Inflammatory macrophage treated with lipopolysaccharide for 1 hour (primary cell): Measurements from ENCODE around the gene CMTM4.
"Not testable (repeated sequence)": the region's sequence is repeated elsewhere in the genome, so short reads cannot be mapped to it uniquely, and the experiment has no call there.

ENCODE experiments used
- DNase-seq, 2 donors: peaks; one replicate each; pipeline ENCODE4 v3.0.0-alpha.2; 2020 to 2022

The CMTM4 gene

DNA sequence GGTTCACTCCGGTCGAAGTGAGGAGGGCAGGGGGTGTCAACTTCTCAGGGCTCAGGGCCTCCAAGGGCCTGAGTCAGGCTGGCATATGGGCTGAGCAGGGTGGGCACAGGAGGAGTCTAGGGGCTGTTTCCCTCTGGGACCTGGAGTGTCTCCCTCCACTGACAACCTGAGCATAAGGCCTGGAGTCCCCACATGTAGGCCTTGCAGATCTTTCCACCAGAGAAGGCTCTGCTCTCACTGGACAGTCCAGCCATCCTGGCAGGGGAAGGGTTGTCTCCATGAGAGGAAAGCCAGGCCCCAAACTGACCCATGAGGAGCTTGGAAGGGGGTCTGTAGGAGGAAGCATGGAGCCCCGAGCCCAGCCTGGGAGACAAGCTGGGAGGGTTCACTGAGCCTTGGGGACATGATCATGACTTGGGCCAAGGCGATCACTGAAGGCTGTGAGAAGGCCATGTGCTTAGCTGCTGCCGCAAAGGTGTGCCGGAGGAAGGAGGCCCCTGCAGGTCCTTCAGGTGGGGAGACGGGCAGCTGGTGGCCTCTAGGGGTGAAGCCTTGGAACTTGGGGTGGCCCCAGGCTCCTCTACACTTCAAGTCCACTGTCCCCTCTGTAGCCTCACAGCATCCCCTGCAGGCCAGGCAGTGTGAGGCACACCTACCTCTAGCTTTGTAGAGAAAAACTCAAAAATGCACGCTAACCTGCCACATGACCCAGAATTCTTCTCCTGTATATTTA is 107.4 kb downstream of the CMTM4 start:
- peak; percentile 53 to 65 for DNase-seq

GRCh38 chr16:66587881-66588600 is 108.5 kb downstream of the CMTM4 start:
- no peak for DNase-seq

DNA sequence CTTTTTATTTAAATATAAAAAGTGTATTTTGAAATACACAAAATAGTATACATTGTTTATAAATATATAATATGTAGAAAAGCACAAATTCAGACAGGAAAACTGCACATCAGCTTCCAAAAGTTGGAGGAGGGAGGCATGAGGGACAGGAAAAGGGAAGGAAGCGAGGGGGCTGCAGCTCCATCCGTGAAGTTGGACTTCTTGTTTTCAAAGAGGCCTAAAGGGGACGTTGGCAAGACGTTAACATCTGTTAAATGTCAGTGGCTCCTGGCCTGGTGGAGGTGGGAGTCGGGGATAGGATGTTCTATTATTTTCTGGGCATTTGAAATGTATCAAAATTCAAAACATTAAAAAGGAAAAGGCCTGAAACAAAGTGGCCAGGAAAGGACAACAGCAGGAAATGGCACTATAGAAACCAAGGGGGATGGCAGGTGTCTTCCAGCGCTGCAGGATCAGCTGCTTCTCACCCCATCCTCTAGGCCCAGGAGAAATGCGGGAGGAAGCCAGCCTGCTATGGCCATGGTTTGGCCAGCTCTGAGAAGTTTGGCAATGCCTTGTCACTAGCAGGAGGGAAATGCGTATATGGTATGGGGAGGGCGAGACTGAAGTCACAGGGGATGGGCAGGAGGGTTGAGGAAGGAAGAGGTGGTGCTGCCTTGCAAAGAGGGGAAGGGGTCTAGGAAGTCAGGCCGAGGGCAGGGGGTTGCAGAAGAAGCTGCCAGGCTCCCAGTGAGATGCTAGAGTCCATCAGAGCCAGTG is 110.9 kb downstream of the CMTM4 start:
- no peak for DNase-seq

- DNase-seq, result peak; percentile 75
These were observed 115.1 kb downstream of the CMTM4 start for GRCh38 chr16:66581246-66581952.

GRCh38 chr16:66580605-66581209 is 115.8 kb downstream of the CMTM4 start:
- DNase-seq, result no peak

- no peak for DNase-seq
These were observed 117.7 kb downstream of the CMTM4 start, which contains the start of gene CMTM2 for GRCh38 chr16:66578651-66579531. TSS of gene CMTM2 (plus strand) at chr16:66579463. CDS start at chr16:66579608, 145 bp downstream.

DNA sequence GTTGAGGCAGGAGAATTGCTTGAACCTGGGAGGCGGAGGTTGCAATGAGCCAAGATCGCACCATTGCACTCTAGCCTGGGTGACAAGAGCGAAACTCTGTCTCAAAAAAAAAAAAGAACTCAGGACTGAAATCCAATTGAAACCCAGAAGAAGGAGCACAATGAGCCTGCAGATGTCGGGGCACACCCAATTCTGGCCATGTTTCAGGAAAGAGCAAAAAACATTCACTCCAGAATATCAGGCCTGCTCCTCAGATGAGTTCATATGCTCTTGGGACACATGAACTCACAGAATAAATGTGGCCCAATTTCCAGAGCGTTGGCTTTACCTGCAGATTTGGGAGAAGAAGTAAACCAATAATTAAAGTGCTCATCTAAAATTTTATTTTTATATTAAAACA is 120.2 kb downstream of the CMTM4 start:
- no peak for DNase-seq

DNA sequence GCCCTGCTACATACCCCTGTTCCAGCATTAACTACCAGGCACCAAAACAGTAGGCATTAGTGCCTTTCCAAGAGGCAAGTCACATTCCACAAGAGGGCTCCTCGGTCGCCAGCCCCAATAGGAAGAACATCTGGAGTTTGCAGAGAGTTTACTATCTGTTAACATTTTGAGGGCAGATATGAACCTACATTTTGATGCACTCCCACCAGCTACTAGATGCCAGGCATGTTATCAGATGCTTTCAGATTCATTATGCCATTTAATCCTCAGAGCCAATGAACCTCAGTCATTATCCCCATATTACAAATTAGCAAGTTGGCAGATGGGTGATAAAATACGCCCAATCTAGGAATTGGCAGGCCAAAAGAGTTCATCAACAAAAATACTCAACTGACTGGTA is 121.5 kb downstream of the CMTM4 start:
- DNase-seq, result no peak

DNA sequence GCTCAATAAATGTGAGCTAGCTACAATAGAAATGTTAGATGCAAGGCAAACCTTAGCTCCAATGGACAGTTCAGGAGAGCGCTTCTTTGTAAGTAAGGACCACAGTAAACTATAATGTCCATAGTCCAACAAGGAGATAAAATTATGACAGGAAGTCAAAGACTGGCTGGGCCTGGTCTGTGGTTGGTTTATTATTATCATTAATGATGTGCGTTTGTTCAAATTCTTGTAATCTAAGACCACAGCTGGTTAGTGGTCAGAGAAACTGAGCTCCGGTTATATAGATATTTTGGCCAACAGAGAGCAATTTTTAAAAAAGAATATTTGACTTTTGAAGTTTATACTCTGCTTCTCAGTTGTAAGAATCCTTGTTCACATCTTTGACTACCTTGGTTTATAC is 122.0 kb downstream of the CMTM4 start:
- DNase-seq, result no peak

DNA sequence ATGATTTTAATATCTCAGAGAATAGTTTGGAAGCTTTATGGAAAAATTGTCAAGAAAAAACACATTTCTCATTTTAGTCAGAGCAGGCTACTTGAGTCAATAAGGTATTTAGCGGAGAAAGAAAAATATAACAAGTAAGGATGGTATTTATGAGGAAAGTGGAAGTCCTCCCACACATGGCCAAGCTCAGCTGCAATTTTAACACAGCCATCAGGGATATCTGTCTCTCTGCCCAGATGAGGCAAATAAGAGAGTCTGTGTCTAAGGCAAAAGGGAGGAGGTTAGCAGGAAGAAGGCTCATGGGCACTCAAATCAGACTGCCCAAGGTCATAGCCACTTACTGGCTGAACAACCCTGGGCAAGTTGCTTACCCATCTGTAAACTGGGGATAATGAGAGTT is 122.5 kb downstream of the CMTM4 start:
- peak in 1 of 2 donors; percentile 34 for DNase-seq

DNA sequence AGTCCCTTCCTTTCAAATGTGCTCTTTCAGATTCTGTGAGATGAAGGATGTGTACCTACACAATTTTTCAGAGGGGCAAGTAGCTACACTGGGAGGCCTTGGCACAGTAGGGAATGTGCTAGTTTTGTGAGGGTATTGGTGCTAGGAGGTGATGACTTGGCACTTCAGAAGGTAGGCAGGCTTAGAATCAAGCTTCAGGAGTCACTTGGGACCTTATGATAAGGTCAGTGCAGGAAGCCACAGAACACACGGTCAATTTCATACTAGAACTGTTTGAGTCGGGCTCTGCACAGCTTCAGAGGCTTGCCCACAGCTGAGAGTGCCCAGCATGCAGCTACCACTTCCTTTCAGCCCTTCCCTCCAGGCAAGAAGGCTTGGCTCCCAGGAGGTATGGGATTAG is 124.2 kb downstream of the CMTM4 start:
- no peak for DNase-seq

- DNase-seq, result peak; percentile 58 to 73
These were observed 126.6 kb downstream of the CMTM4 start for GRCh38 chr16:66569827-66570405.

DNA sequence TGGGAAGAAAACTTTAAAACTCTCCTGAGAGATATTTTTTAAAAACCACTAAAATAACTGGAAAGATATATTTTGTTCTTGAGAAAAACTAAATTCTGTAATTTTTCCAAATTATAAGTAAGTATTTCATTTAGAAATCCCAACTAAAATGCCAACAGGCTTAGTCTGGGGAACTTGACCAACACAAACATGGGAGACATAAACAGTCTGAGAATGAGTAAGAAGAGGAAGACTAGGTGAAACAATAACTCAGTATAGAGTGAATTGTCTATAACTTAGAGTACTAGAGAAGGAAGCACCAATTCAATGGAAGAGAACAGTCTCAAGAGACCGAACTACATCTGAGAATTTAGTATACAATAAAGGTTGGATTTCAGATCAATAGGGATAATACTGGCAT is 127.4 kb downstream of the CMTM4 start:
- no peak for DNase-seq

DNA sequence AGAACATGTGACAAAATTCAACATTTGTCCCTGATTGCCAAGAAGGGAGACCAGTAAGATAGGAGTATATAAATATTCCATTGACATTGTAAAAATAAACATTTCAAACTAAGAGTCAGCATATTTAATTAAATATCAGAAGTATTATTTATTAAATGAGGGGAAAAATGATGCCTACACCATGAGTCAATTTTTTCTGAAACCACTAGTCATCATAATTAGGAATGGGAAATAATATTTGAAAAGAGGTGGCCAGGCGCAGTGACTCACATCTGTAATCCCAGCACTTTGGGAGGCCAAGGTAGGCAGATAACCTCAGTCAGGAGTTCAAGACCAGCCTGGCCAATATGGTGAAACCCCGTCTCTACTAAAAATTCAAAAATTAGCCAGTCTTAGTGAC is 128.2 kb downstream of the CMTM4 start:
- no peak for DNase-seq

DNA sequence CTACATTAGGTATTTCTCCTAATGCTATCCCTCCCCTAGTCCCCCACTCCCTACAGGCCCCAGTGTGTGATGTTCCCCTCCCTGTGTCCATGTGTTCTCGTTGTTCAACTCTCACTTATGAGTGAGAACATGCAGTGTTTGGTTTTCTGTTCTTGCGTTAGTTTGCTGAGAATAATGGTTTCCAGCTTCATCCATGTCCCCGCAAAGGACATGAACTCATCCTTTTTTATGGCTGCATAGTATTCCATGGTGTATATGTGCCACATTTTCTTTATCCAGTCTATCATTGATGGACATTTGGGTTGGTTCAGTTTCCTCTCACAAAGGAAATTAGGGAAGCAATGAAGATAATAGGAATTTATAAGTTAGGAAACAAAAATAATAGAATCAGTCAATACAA is 129.3 kb downstream of the CMTM4 start:
- DNase-seq, result not testable (repeated sequence)

DNA sequence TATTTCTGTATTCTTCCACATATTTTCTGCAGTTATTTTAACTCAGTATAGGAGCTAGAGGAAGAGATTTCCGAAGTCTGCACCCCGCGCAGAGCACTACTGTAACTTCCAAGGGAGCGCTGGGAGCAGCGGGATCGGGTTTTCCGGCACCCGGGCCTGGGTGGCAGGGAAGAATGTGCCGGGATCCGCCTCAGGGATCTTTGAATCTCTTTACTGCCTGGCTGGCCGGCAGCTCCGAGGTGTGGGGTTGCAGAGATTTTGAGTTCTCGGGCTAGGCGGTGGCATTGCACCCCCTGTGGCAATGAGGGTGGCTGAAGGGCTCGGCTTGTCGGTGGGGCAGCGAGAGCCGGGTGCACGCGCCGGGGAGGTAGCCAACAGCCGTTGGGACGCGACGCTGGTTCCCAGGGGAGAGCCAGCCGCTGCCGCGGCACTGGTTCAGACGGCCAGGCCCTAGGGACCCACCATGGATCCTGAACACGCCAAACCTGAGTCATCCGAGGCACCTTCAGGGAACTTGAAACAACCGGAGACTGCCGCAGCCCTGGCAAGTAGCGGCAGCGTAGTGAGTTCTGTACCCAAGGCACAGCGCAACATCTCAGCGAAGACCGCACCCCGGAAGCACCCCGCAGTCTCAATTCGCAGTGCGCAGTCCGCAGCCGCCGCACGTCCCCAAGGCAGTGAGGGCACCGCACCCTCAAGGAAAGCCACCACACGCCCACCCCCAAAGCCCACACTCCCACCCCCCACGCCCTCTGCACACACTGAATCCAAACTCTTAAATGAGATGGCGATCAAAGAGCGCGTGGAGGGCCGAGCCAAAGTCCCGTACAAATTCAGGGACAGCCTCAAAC is 130.3 kb downstream of the CMTM4 start, which contains the start of gene CMTM1:
CMTM1 (plus strand) TSS at position 389 of the 851 bp plus-strand sequence; CDS start at position 464, 75 bp downstream.
- DNase-seq, result no peak
